NCI-H748 (cell line): ENCODE data around the gene KCNMB2.

Experiments used
- DNase-seq: peaks from one replicate; lab custom pipeline; 2025; ENCODE audit not compliant: unreplicated experiment; lab: John Stamatoyannopoulos, UW

Gene KCNMB2

DNA sequence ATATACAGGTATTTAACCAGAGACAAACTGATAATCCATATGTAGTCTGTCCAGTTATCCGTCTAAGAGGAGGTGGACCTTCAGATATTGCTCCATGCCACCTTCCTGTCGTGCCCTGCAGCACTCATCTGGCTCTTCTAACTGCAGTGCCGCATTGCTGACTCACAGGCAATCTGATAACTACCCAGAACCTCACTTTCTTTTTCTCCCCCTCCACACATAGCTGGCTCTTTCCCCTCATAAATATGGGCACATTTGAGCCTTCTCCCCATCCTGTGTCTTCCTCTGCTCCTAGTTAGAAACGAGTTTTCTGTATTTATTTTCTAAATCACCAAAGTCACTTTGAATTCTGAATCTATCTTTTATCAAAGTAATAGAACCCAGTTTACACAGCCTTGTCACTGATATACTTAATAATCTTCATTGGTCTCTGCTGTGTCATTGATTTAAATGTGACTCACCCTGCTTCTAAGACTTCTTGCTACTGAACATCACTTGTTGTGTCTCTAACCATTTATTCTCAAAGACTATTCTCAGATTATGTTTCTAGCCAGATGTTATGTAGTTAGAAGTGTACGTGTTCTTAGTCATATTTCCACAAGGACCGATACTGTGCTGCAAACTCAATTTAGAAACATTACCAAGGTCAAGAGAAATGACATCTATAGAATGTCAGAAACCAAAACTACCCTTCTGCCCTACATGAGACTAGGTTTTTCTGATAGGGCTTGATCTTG, 17.4 kb upstream of the KCNMB2 start:
- DNase-seq, result no peak

- DNase-seq, result no peak
Measured at GRCh38 chr3:178519701-178520100, 16.5 kb upstream of the KCNMB2 start.

DNA sequence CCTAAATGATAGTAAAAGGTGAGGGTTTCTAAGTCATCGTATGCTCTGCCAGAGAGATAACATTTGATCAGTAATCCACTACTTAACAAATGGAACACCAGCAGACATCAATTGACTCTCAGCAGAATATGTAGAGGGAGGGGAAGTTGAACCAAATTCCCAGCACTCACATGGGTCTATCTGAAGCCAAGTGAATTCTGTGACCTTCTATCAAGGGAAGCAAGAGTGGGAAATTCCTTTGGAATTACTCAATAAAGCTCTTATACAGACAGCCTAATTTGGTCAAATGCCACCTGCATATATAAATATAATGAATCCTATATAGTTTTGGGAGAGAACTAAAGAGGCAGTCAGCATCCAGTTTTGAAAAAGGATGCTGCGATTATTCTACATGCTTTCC, 15.8 kb upstream of the KCNMB2 start:
- DNase-seq, result no peak

DNA sequence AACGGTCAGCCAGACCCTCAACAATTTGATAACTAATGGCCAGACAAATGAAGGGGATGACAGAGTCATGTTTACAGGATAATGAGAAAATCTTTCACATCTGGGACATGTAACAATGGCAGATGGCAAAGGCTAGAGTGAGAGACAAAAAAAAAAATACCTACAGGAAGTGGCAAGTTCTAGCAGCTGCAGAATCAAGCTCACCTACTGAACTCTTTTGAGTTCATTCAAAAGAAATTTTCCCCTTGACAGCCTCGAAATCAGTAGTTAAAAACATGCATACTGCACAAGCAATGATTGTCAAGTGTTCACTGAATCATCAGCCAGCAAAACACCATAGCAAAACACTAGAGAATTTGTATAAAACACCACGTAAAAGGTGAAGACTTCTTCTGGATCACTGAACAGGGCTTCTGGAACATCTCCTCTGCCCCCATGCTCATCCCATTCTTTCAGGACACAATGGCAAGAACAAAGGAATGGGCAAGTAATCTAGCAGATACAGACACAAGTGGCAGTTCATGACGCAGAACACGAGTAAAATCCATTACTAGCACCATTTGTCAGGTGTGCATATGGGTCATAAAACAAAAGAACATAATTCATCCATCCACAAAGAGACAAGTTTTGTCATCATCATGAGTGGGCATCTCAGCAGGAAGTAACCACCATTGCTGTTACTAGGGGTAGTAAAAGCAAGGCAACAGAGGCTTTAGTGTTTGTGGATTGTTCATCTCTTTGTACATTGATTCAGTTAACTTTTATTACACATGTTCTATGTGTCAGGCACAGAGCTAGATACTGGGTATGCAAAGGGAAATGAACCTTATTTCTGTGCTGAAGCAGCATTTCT, 13.8 kb upstream of the KCNMB2 start:
- no peak for DNase-seq

DNA sequence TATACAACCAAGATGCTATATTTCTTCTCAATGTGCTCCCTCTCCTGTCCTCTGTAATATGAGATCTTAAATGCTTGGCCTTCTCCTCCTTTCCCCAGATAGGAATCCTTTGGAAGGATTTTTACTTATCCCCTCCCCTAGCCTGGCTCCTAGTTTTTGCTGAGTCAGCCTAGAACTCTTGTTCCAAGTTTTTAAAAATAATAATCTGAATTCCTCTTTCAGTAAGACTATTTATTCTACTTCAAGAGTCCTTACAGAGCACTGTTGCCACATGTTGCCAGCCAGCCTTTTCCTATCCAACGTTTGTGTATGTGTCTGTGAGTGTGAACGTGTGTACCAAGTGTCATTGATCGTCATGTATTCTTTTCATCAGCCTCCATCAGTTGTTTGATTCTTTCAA, 11.0 kb upstream of the KCNMB2 start:
- no peak for DNase-seq

DNA sequence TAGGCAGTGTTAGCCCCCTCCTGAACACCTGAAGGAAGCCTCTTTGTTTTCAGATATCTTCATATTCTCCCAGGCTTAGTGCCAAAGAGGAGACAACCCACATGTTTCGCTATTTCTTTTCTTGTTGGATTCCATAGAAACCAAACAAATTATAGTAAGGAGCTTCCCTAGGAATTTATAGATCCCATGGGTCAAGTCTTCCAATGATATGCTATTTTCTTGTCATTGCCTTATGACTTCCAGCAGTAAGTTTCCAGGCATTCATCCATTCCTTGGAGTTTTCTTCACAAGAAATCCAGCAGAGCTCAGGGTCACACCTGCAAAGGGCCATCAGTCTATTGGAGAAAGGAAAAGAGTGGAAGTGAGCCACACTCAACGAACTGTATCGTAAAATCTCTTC, 9.9 kb upstream of the KCNMB2 start:
- DNase-seq, result no peak

- no peak for DNase-seq
Measured at GRCh38 chr3:178527981-178528380, 8.3 kb upstream of the KCNMB2 start.

GRCh38 chr3:178529606-178530225, 6.5 kb upstream of the KCNMB2 start:
- DNase-seq, result no peak

GRCh38 chr3:178532476-178532875, 3.8 kb upstream of the KCNMB2 start:
- DNase-seq, result no peak

GRCh38 chr3:178537122-178537705, 978 bp downstream of the KCNMB2 start:
- DNase-seq, result peak; percentile 58

DNA sequence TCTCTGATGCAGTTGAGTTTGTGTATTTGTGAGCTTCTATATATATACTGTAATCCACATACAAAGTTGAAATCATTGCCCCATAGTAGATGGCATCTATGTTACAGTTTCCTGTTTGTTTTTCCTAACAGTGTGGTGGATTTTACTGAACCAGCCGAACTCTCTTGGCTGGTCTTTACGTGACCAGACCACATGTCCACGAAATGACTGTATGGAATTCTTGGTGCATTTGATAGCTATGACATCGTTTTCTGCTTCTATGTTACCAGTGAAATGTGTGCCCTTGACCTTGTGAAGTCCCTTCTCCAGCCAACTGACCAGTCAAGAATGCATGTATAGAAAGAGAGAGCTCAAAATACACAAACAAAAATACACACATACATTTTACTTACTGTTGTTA, 1.8 kb downstream of the KCNMB2 start:
- DNase-seq, result peak; percentile 51

- DNase-seq, result no peak
Measured at GRCh38 chr3:178540184-178540583, 3.9 kb downstream of the KCNMB2 start.

DNA sequence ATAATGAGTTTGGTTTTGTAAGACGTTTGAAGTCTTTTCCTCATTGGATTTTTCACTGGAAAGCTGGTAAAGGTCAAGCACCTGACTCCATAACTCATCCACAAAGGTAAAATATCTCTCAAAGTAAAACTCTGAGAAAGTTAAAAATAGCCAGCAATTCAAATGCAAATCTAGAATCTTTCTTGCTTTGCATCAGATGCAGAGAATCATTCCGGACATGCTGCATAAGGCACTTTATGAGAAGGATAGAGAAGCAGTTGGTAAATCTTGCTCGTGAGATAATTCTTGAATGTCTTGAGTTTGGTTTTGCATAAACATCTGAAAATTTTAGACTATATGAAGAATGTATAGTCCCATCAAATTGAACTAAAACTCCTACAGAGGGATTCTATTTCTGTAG, 9.1 kb downstream of the KCNMB2 start:
- DNase-seq, result no peak

GRCh38 chr3:178546079-178546478, 9.8 kb downstream of the KCNMB2 start:
- no peak for DNase-seq

DNA sequence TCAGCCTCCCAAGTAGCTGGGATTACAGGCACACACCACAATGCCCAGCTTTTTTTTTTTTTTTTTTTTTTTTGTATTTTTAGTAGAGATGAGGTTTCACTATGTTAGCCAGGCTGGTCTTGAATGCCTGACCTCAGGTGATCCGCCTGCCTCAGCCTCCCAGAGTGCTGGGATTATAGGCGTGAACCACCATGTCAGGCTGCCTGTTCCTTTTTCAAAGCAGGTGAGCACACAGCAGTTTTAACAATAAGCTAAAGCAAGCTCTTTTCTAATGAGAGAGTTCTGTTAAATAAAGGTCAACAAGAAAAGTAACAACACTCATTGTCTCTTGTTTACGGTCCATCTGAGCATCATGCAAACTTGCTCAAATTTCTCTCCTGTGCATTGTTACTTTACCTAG, 13.2 kb downstream of the KCNMB2 start:
- DNase-seq, result peak; percentile 53

DNA sequence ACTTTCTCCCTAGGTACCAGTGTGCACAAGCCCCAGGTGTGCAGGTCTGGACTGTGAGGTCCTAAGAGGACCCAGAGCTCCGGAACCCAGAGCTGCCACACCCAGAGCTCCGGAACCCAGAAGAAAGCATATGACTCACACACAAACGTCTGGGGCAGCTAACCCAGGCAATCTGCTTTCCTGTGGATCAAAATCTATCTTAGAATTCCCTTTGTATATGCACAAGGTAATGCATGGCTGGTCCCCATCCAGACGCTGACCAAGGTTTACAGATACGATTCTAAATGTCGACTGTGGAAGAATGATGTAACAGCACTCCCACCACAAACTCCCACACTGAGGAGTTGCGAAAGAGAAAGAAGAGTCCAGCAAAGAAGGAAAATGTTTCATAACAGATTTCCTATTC, 15.7 kb downstream of the KCNMB2 start:
- DNase-seq, result no peak

- DNase-seq, result peak; percentile 78
Measured at GRCh38 chr3:178558637-178559036, 22.4 kb downstream of the KCNMB2 start.

- DNase-seq, result no peak
Measured at GRCh38 chr3:178560759-178561158, 24.5 kb downstream of the KCNMB2 start.

DNA sequence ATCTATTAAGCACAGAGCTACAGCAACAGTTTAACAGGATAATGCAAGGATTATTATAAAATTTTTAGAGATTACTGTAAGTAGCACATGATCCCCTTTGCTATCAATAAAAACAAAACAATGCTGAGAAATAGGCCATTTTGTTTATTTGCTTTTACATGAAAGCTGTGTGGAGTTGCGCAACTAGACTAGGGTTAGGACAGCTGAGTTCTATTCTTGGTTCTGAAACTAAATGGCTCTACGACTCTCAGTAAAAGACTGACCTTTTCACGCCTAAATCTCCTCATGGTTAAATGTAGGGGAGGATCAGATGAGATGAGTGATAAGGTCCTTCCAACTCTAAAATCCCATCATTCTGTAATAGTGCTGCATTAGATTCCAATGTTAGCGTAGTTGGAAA, 25.0 kb downstream of the KCNMB2 start:
- no peak for DNase-seq

GRCh38 chr3:178562143-178562946, 26.1 kb downstream of the KCNMB2 start:
- no peak for DNase-seq

DNA sequence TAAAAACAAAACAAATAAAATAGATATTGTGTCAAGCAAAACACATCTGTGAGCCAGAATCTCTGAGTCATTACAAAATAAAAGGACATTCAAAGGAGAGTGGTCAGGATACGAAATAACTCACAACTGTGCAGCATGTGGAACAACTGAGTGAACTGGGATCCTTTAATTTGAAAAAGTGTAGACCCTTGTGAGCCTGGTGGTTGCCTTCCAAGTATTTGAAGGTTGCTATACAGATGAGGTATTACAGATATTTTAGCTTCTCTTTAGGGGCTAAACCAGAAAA, 26.7 kb downstream of the KCNMB2 start:
- no peak for DNase-seq
